Smooth muscle cell (in vitro differentiated cells): Measurements from ENCODE around the gene LDLRAD3. TPM values are rescaled to one million over a fixed set of nuclear protein-coding genes. Genes with fewer than 3 reads are reported as not detected.
"Not testable (repeated sequence)": the region's sequence is repeated elsewhere in the genome, so short reads cannot be mapped to it uniquely, and the experiment has no call there.

Experiments used
- DNase-seq: peaks from one replicate; lab custom pipeline; 2025; ENCODE audit not compliant: unreplicated experiment; lab: John Stamatoyannopoulos, UW
- H2AFZ ChIP-seq: fragments of 200-600 bp; sonication (generic); 2 replicates; pipeline ENCODE4 v1.6.0; 2016; ENCODE audit warnings: antibody characterized with exemption, low read depth, mild to moderate bottlenecking
- H3F3A ChIP-seq: fragments of 200-600 bp; sonication (generic); 2 replicates; pipeline ENCODE4 v1.6.0; 2017; ENCODE audit warnings: antibody characterized with exemption, low read depth
- H3K27ac ChIP-seq: fragments of 200-600 bp; sonication (generic); 2 replicates; pipeline ENCODE4 v1.5.1; 2016; ENCODE audit warnings: low read depth, mild to moderate bottlenecking
- H3K27me3 ChIP-seq: fragments of 200-600 bp; sonication (generic); 2 replicates; pipeline ENCODE4 v1.6.1; 2016; ENCODE audit warnings: low read depth, mild to moderate bottlenecking
- H3K36me3 ChIP-seq: fragments of 200-600 bp; sonication (generic); 2 replicates; pipeline ENCODE4 v1.5.1; 2016; ENCODE audit warnings: low read depth
- H3K4me1 ChIP-seq: fragments of 200-600 bp; sonication (generic); 2 replicates; pipeline ENCODE4 v1.5.1; 2016; ENCODE audit warnings: low read depth
- H3K4me2 ChIP-seq: fragments of 200-600 bp; sonication (generic); 2 replicates; pipeline ENCODE4 v1.6.0; 2016; ENCODE audit warnings: mild to moderate bottlenecking
- H3K4me3 ChIP-seq: fragments of 200-600 bp; sonication (generic); 2 replicates; pipeline ENCODE4 v1.5.1; 2016; ENCODE audit warnings: mild to moderate bottlenecking
- H3K79me2 ChIP-seq: fragments of 200-600 bp; sonication (generic); 2 replicates; pipeline ENCODE4 v1.6.0; 2016; ENCODE audit warnings: low read depth, mild to moderate bottlenecking
- H3K9ac ChIP-seq: fragments of 200-600 bp; sonication (generic); 2 replicates; pipeline ENCODE4 v1.6.0; 2016; ENCODE audit warnings: low read depth
- H3K9me3 ChIP-seq: fragments of 200-600 bp; sonication (generic); replicated peaks from 2 replicates; pipeline ENCODE4 v1.5.1; 2016; ENCODE audit warnings: low read depth
- H4K20me1 ChIP-seq: fragments of 200-600 bp; sonication (generic); 2 replicates; pipeline ENCODE4 v1.6.0; 2016; ENCODE audit warnings: low read depth
- CTCF ChIP-seq: fragments of 200-600 bp; sonication (generic); IDR thresholded peaks from 2 replicates; pipeline ENCODE4 v1.5.1; 2017; ENCODE audit warnings: borderline replicate concordance, mild to moderate bottlenecking, antibody characterized with exemption; ENCODE audit not compliant: insufficient read depth, poor library complexity, severe bottlenecking
- WGBS: methylation state at CpG from one replicate; pipeline ENCODE4 v1.1.7; 2016; ENCODE audit warnings: low lambda C conversion rate; 5-methylcytosine and 5-hydroxymethylcytosine counted together
- polyA plus RNA-seq: library from polyadenylated mRNA; unstranded; fragments of >200 nt; fragmentation: Nextera tagmentation; extraction: Ambion mirVana; gene quantifications from 2 replicates; pipeline ENCODE4 v1.2.1, GENCODE V29; 2016
- total RNA-seq: library from RNA; depleted of rRNA; stranded (reverse); fragments of >200 nt; gene quantifications from 2 replicates; pipeline ENCODE4 v1.2.3, GENCODE V29; 2014

LDLRAD3 gene
- total and polyA plus RNA-seq, 2 experiments from 2014 or later, result 6.1 to 10.0 TPM

- H3K9ac ChIP-seq, result no peak overlapping the region
- H3K27ac ChIP-seq, result no peak overlapping the region
- no peak for TF ChIP-seq CTCF
- peaks cover 7% of the 10 kb centered on the region for H3K4me1 ChIP-seq
- H2AFZ ChIP-seq, result no peak overlapping the region
- no peak overlapping the region for H3K4me3 ChIP-seq
- H3K27me3 ChIP-seq, result no peaks in the 10 kb centered on the region
- no peak overlapping the region for H3K4me2 ChIP-seq
- DNase-seq, result no peak
- 95% methylated on average over 6 of the region's 6 CpGs for WGBS
- H4K20me1 ChIP-seq, result no peaks in the 10 kb centered on the region
- H3K79me2 ChIP-seq, result no peaks in the 10 kb centered on the region
- H3K9me3 ChIP-seq, result peaks cover 7% of the 10 kb centered on the region
- no peaks in the 10 kb centered on the region for H3F3A ChIP-seq
- H3K36me3 ChIP-seq, result no peaks in the 10 kb centered on the region
Observed at GRCh38 chr11:36167729-36168128, 223.9 kb downstream of the LDLRAD3 start.

DNA sequence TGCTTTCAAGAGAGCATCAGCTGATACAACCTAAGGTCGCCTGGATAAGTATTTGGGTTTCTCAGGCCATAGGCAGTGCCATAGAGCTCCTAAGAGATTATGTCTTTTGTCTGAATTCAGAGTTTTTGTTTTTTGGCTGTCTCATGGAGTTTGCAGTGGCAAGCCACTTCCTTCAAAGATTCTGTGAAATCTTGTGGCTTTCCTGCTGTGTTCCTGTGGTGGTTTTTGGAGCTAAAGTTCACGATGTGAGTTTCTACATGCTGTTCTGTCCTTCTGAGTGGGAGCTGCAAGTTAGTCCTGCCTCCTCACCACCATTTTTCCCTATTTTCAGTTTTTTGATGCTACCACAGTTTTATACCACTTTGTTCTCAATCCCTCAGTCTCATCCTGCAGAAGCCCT is 234.0 kb downstream of the LDLRAD3 start:
- Histone ChIP-seq H3K9ac (no peak overlapping the region), H3F3A (no peaks in the 10 kb centered on the region), H3K27me3 (no peaks in the 10 kb centered on the region), H3K4me1 (no peaks in the 10 kb centered on the region), H3K36me3 (no peaks in the 10 kb centered on the region), H2AFZ (no peak overlapping the region), H3K4me2 (no peak overlapping the region), H3K79me2 (no peaks in the 10 kb centered on the region), H3K27ac (no peak overlapping the region), H3K4me3 (no peak overlapping the region), H4K20me1 (no peaks in the 10 kb centered on the region), H3K9me3 (no peaks in the 10 kb centered on the region)
- WGBS, result 79% methylated on average over 2 of the region's 2 CpGs
- no peak for TF ChIP-seq CTCF
- DNase-seq, result no peak

DNA sequence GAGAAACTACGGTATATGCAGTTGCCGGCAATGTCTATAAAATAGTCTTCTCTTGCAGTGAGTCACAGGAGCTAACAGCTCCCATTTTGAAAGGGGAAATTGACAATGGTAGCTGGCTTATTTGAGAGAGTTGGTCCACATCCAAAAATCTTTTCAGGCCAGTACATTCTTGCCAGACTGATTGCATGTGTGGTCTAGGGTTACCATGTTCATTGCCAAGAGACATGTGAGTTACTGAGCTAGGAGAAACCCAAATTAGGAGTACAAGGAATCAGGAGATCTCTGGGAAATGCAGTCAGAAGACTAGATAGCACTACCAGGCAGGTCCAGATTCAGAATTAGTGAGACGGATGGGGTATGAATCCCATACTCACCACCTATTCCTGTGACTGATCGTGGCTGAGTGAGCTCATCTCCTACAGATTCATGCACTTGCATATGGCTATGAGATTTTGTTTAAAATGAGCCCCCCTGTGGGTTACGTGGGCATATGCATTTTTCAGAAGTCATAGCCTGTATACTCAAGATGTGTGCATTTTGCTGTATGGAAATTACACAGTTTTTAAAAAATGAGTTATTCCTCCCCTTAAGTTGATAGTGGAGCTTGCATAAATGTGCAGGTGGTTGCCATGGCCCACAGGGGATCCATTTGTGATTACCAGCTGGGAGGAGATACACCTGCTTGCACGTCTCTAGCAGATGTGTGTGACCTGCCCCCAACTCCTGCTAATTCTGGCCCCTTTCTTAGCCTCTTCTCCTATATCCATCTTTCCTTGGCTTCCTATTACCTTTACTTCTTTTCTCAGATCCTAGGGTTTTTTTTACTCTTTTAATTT is 242.7 kb downstream of the LDLRAD3 start:
- Histone ChIP-seq H3K4me1 (no peaks in the 10 kb centered on the region), H3K27ac (peak overlapping the region; percentile 6), H3K9me3 (no peaks in the 10 kb centered on the region), H2AFZ (no peak overlapping the region), H3K79me2 (no peaks in the 10 kb centered on the region), H4K20me1 (no peaks in the 10 kb centered on the region), H3K4me2 (no peak overlapping the region), H3K9ac (no peak overlapping the region), H3K4me3 (no peak overlapping the region), H3F3A (no peaks in the 10 kb centered on the region), H3K27me3 (no peaks in the 10 kb centered on the region), H3K36me3 (no peaks in the 10 kb centered on the region)
- no peak for TF ChIP-seq CTCF
- no peak for DNase-seq
- 89% methylated on average over 6 of the region's 6 CpGs for WGBS

DNA sequence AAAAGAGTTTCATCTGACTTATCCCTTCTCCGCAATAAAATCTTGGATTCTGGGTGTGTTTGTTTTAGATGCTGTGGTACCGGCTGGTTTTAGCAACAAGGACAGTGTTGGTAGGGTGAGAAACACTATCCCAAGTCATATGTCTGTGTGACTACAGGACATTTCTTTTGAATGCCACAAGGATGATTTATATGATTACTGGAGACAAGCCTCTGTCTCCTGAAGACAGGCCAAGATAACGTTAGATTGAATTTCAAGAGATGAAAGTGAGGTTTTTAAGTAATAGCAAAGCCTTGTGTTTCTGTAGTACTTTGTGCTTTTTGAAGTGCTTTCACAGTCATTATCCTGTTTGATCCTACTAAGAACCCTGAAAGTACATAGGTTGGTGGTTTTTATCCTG is 243.8 kb downstream of the LDLRAD3 start:
- Histone ChIP-seq H3K79me2 (no peaks in the 10 kb centered on the region), H3K4me2 (no peak overlapping the region), H3K9ac (no peak overlapping the region), H4K20me1 (no peaks in the 10 kb centered on the region), H3K36me3 (no peaks in the 10 kb centered on the region), H3K27me3 (no peaks in the 10 kb centered on the region), H3K4me1 (no peaks in the 10 kb centered on the region), H3F3A (no peaks in the 10 kb centered on the region), H3K27ac (no peak overlapping the region), H3K4me3 (no peak overlapping the region), H3K9me3 (no peaks in the 10 kb centered on the region), H2AFZ (no peak overlapping the region)
- DNase-seq, result no peak
- 52% methylated on average over 3 of the region's 3 CpGs for WGBS
- TF ChIP-seq CTCF, result no peak

- DNase-seq, H3K27me3 ChIP-seq, H2AFZ ChIP-seq, H3K4me1 ChIP-seq, H4K20me1 ChIP-seq, H3K27ac ChIP-seq, H3K9ac ChIP-seq, H3K4me2 ChIP-seq, H3K36me3 ChIP-seq, H3K9me3 ChIP-seq, H3K4me3 ChIP-seq, H3F3A ChIP-seq, H3K79me2 ChIP-seq: not testable (repeated sequence)
- 100% methylated on average over 1 of the region's 1 CpG for WGBS
Observed at GRCh38 chr11:36189735-36190134, 245.9 kb downstream of the LDLRAD3 start.
